WTC11 (cell line): Measurements from ENCODE around the gene PCDH9. TPM values are rescaled to one million over a fixed set of nuclear protein-coding genes. Genes with fewer than 3 reads are reported as not detected.

ENCODE experiments used
- ATAC-seq: fragments of 200-7000 bp; cut with Tn5 transposase; 2 replicates; pipeline ENCODE4 v1.10.0; 2021; ENCODE audit warnings: mild to moderate bottlenecking, moderate library complexity
- CTCF ChIA-PET: fragments of 300-600 bp; sonication (Branson Sonifier 250); formaldehyde crosslinking; loops from one replicate; lab custom pipeline; 2021; ENCODE audit warnings: antibody characterized with exemption; lab: Charles Lee
- POLR2A ChIA-PET: fragments of 350-600 bp; sonication (Branson Sonifier 250); formaldehyde crosslinking; loops from one replicate; lab custom pipeline; 2021; ENCODE audit warnings: antibody characterized with exemption; lab: Charles Lee
- DNase-seq: peaks from one replicate; pipeline ENCODE4 v3.0.0; 2021; ENCODE audit warnings: low spot score
- H3K27ac Mint-ChIP-seq: 2 replicates; pipeline ENCODE4 v1.8.0; 2021; ENCODE audit warnings: mixed read lengths
- H3K27me3 Mint-ChIP-seq: 2 replicates; pipeline ENCODE4 v1.8.0; 2021; ENCODE audit warnings: low read depth, mild to moderate bottlenecking, moderate library complexity, mixed read lengths
- H3K36me3 Mint-ChIP-seq: 2 replicates; pipeline ENCODE4 v1.8.0; 2021; ENCODE audit warnings: mixed read lengths
- H3K4me1 Mint-ChIP-seq: 2 replicates; pipeline ENCODE4 v1.8.0; 2022; ENCODE audit warnings: mixed read lengths
- H3K4me3 Mint-ChIP-seq: 2 replicates; pipeline ENCODE4 v1.8.0; 2021; ENCODE audit warnings: mild to moderate bottlenecking, moderate library complexity, mixed read lengths
- H3K9me3 Mint-ChIP-seq: 2 replicates; pipeline ENCODE4 v1.8.0; 2021; ENCODE audit warnings: mixed read lengths
- EMX1 ChIP-seq: fragments of 250-450 bp; sonication (Bioruptor Pico); IDR thresholded peaks from 2 replicates; pipeline ENCODE4 v1.8.0; 2021; ENCODE audit warnings: mild to moderate bottlenecking
- FOXJ3 ChIP-seq: sonication (generic); formaldehyde crosslinking; IDR thresholded peaks from 2 replicates; pipeline ENCODE4 v1.9.0; 2021; ENCODE audit warnings: missing genetic modification reagents, mild to moderate bottlenecking, borderline replicate concordance
- FOXP1 ChIP-seq: sonication (generic); formaldehyde crosslinking; IDR thresholded peaks from 2 replicates; pipeline ENCODE4 v1.8.0; 2022; ENCODE audit warnings: missing genetic modification reagents, mild to moderate bottlenecking, moderate library complexity, borderline replicate concordance
- KAT7 ChIP-seq: sonication (generic); formaldehyde crosslinking; IDR thresholded peaks from 2 replicates; pipeline ENCODE4 v1.8.1; 2023; ENCODE audit warnings: missing genetic modification reagents, mild to moderate bottlenecking, borderline replicate concordance
- NFATC4 ChIP-seq: fragments of 250-450 bp; sonication (Bioruptor Pico); IDR thresholded peaks from 2 replicates; pipeline ENCODE4 v1.9.0; 2021; ENCODE audit warnings: mild to moderate bottlenecking
- NR1H2 ChIP-seq: sonication (generic); formaldehyde crosslinking; IDR thresholded peaks from 2 replicates; pipeline ENCODE4 v1.9.0; 2021; ENCODE audit warnings: mild to moderate bottlenecking, moderate library complexity, missing genetic modification reagents
- NR3C1 ChIP-seq: sonication (generic); formaldehyde crosslinking; conservative IDR thresholded peaks from 2 replicates; pipeline ENCODE4 v1.8.1; 2023; ENCODE audit warnings: low read depth, mild to moderate bottlenecking, missing genetic modification reagents
- PRRX2 ChIP-seq: fragments of 250-450 bp; sonication (Bioruptor Pico); IDR thresholded peaks from 2 replicates; pipeline ENCODE4 v1.8.0; 2021; ENCODE audit warnings: mild to moderate bottlenecking
- SMAD4 ChIP-seq: sonication (generic); formaldehyde crosslinking; IDR thresholded peaks from 2 replicates; pipeline ENCODE4 v1.8.0; 2022; ENCODE audit warnings: mild to moderate bottlenecking, missing genetic modification reagents
- SP1 ChIP-seq: sonication (generic); formaldehyde crosslinking; conservative IDR thresholded peaks from 2 replicates; pipeline ENCODE4 v1.8.1; 2022; ENCODE audit warnings: missing genetic modification reagents
- TP53 ChIP-seq: sonication (generic); formaldehyde crosslinking; IDR thresholded peaks from 2 replicates; pipeline ENCODE4 v1.8.1; 2023; ENCODE audit warnings: mild to moderate bottlenecking, missing genetic modification reagents
- ZBTB21 ChIP-seq: sonication (generic); formaldehyde crosslinking; IDR thresholded peaks from 2 replicates; pipeline ENCODE4 v1.8.1; 2023; ENCODE audit warnings: mild to moderate bottlenecking, missing genetic modification reagents, borderline replicate concordance
- ZNF138 ChIP-seq: sonication (generic); formaldehyde crosslinking; conservative IDR thresholded peaks from 2 replicates; pipeline ENCODE4 v1.8.1; 2022; ENCODE audit warnings: mild to moderate bottlenecking, moderate library complexity, missing genetic modification reagents
- ZNF232 ChIP-seq: sonication (generic); formaldehyde crosslinking; IDR thresholded peaks from 2 replicates; pipeline ENCODE4 v1.8.0; 2022; ENCODE audit warnings: mild to moderate bottlenecking, missing genetic modification reagents
- total RNA-seq: library from RNA; stranded (reverse); gene quantifications from 3 replicates; pipeline ENCODE4 v1.2.3, GENCODE V29; 2021
- TF ChIP-seq, protein P1 (sequence below): sonication (generic); formaldehyde crosslinking; IDR thresholded peaks from 2 replicates; pipeline ENCODE4 v1.8.0; 2022; ENCODE audit warnings: mild to moderate bottlenecking, missing genetic modification reagents
- TF ChIP-seq, protein P2 (sequence below): sonication (generic); formaldehyde crosslinking; IDR thresholded peaks from 2 replicates; pipeline ENCODE4 v1.8.0; 2023; ENCODE audit warnings: missing genetic modification reagents
- TF ChIP-seq, protein P3 (sequence below): sonication (generic); formaldehyde crosslinking; conservative IDR thresholded peaks from 2 replicates; pipeline ENCODE4 v1.8.1; 2023; ENCODE audit warnings: mild to moderate bottlenecking, low read depth, missing genetic modification reagents, moderate library complexity
- TF ChIP-seq, protein P4 (sequence below): sonication (generic); formaldehyde crosslinking; IDR thresholded peaks from 2 replicates; pipeline ENCODE4 v1.8.1; 2022; ENCODE audit warnings: mild to moderate bottlenecking, moderate library complexity, missing genetic modification reagents
- TF ChIP-seq, protein P5 (sequence below): sonication (generic); formaldehyde crosslinking; IDR thresholded peaks from 2 replicates; pipeline ENCODE4 v1.8.1; 2023; ENCODE audit warnings: mild to moderate bottlenecking, missing genetic modification reagents
- TF ChIP-seq, protein P6 (sequence below): fragments of 250-450 bp; sonication (Bioruptor Pico); IDR thresholded peaks from 2 replicates; pipeline ENCODE4 v2.1.2; 2022; ENCODE audit warnings: mild to moderate bottlenecking, moderate library complexity
- TF ChIP-seq, protein P7 (sequence below): sonication (generic); formaldehyde crosslinking; IDR thresholded peaks from 2 replicates; pipeline ENCODE4 v1.8.0; 2022; ENCODE audit warnings: mild to moderate bottlenecking, missing genetic modification reagents
- TF ChIP-seq, protein P8 (sequence below): fragments of 250-450 bp; sonication (Bioruptor Pico); IDR thresholded peaks from 2 replicates; pipeline ENCODE4 v1.9.0; 2021; ENCODE audit warnings: moderate library complexity, mild to moderate bottlenecking, inconsistent platforms, borderline replicate concordance
- TF ChIP-seq, protein P9 (sequence below): sonication (generic); formaldehyde crosslinking; IDR thresholded peaks from 2 replicates; pipeline ENCODE4 v1.8.1; 2023; ENCODE audit warnings: mild to moderate bottlenecking, missing genetic modification reagents, moderate library complexity
- TF ChIP-seq, protein P10 (sequence below): sonication (generic); formaldehyde crosslinking; IDR thresholded peaks from 2 replicates; pipeline ENCODE4 v1.8.1; 2023; ENCODE audit warnings: mild to moderate bottlenecking, missing genetic modification reagents

Gene PCDH9
- total RNA-seq, 1 experiment from 2014 or later = 0.48 TPM

DNA sequence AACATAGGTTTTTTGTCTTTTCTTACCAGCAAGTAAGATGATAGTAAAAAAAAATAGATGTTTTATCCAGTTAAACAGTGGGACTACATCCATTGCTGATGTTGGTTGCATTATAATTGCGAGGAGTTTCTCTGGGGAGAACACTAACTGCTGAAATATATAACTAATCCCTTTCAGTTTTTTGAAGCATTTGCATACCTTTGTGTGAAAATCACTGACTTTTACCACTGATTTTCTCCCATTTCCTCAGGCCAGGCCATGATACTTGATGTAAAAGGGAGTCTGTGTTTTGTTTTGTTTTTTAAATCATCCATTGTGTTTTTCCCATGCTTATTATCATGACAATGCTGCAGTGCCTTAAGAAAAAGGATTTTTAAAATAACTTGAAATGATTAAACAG is 699.5 kb downstream of the PCDH9 start (continued):
- TF ChIP-seq, protein P1, sequence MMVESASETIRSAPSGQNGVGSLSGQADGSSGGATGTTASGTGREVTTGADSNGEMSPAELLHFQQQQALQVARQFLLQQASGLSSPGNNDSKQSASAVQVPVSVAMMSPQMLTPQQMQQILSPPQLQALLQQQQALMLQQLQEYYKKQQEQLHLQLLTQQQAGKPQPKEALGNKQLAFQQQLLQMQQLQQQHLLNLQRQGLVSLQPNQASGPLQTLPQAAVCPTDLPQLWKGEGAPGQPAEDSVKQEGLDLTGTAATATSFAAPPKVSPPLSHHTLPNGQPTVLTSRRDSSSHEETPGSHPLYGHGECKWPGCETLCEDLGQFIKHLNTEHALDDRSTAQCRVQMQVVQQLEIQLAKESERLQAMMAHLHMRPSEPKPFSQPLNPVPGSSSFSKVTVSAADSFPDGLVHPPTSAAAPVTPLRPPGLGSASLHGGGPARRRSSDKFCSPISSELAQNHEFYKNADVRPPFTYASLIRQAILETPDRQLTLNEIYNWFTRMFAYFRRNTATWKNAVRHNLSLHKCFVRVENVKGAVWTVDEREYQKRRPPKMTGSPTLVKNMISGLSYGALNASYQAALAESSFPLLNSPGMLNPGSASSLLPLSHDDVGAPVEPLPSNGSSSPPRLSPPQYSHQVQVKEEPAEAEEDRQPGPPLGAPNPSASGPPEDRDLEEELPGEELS = no peak
- TF ChIP-seq ZNF232 (no peak), SMAD4 (CRISPR knock-in tag) (no peak), ZBTB21 (CRISPR knock-in tag) (no peak), FOXJ3 (no peak), SP1 (CRISPR knock-in tag) (no peak), EMX1 (CRISPR knock-in tag) (no peak), NR3C1 (CRISPR knock-in tag) (no peak), NFATC4 (CRISPR knock-in tag) (no peak), TP53 (CRISPR knock-in tag) (no peak)
- TF ChIP-seq, protein P2, sequence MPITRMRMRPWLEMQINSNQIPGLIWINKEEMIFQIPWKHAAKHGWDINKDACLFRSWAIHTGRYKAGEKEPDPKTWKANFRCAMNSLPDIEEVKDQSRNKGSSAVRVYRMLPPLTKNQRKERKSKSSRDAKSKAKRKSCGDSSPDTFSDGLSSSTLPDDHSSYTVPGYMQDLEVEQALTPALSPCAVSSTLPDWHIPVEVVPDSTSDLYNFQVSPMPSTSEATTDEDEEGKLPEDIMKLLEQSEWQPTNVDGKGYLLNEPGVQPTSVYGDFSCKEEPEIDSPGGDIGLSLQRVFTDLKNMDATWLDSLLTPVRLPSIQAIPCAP (CRISPR knock-in tag) = no peak

DNA sequence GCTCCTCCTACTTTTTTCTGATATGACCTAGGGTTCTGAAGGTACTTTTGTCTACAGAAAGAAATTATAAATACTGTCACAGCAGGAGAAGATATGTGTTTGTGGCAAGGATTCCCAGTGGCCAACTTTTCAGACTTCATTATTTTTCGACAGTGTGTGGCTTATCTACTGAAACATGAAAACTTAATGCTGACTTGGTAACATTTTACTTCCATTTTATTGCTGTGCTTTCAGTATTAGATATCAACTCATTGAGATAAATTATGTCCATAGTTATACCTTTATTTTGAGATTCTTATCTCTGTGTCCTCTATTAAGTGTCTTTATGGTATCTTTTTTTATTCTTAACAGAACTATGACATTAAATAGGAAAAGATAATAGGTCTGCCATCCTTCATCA is 700.0 kb downstream of the PCDH9 start:
- H3K4me1 Mint-ChIP-seq = peaks cover 63% of the 10 kb centered on the region
- ChIA-PET POLR2A (no interaction called here), CTCF (no interaction called here)
- ATAC-seq (no peak), DNase-seq (no peak)
- H3K36me3 Mint-ChIP-seq = no peaks in the 10 kb centered on the region
- H3K27me3 Mint-ChIP-seq = no peaks in the 10 kb centered on the region
- no peaks in the 10 kb centered on the region for H3K9me3 Mint-ChIP-seq
- H3K27ac Mint-ChIP-seq = peak overlapping the region; percentile 30; the same call in 1 of the 2 replicates
- no peak overlapping the region for H3K4me3 Mint-ChIP-seq
- TF ChIP-seq NR1H2 (CRISPR knock-in tag) = no peak
- TF ChIP-seq, protein P3, sequence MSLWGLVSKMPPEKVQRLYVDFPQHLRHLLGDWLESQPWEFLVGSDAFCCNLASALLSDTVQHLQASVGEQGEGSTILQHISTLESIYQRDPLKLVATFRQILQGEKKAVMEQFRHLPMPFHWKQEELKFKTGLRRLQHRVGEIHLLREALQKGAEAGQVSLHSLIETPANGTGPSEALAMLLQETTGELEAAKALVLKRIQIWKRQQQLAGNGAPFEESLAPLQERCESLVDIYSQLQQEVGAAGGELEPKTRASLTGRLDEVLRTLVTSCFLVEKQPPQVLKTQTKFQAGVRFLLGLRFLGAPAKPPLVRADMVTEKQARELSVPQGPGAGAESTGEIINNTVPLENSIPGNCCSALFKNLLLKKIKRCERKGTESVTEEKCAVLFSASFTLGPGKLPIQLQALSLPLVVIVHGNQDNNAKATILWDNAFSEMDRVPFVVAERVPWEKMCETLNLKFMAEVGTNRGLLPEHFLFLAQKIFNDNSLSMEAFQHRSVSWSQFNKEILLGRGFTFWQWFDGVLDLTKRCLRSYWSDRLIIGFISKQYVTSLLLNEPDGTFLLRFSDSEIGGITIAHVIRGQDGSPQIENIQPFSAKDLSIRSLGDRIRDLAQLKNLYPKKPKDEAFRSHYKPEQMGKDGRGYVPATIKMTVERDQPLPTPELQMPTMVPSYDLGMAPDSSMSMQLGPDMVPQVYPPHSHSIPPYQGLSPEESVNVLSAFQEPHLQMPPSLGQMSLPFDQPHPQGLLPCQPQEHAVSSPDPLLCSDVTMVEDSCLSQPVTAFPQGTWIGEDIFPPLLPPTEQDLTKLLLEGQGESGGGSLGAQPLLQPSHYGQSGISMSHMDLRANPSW (CRISPR knock-in tag) = no peak
- TF ChIP-seq, protein P4, sequence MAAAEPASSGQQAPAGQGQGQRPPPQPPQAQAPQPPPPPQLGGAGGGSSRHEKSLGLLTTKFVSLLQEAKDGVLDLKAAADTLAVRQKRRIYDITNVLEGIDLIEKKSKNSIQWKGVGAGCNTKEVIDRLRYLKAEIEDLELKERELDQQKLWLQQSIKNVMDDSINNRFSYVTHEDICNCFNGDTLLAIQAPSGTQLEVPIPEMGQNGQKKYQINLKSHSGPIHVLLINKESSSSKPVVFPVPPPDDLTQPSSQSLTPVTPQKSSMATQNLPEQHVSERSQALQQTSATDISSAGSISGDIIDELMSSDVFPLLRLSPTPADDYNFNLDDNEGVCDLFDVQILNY (CRISPR knock-in tag) = no peak
- TF ChIP-seq, protein P5, sequence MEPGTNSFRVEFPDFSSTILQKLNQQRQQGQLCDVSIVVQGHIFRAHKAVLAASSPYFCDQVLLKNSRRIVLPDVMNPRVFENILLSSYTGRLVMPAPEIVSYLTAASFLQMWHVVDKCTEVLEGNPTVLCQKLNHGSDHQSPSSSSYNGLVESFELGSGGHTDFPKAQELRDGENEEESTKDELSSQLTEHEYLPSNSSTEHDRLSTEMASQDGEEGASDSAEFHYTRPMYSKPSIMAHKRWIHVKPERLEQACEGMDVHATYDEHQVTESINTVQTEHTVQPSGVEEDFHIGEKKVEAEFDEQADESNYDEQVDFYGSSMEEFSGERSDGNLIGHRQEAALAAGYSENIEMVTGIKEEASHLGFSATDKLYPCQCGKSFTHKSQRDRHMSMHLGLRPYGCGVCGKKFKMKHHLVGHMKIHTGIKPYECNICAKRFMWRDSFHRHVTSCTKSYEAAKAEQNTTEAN = no peak
- TF ChIP-seq, protein P6, sequence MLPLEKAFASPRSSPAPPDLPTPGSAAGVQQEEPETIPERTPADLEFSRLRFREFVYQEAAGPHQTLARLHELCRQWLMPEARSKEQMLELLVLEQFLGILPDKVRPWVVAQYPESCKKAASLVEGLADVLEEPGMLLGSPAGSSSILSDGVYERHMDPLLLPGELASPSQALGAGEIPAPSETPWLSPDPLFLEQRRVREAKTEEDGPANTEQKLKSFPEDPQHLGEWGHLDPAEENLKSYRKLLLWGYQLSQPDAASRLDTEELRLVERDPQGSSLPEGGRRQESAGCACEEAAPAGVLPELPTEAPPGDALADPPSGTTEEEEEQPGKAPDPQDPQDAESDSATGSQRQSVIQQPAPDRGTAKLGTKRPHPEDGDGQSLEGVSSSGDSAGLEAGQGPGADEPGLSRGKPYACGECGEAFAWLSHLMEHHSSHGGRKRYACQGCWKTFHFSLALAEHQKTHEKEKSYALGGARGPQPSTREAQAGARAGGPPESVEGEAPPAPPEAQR (CRISPR knock-in tag) = no peak
- TF ChIP-seq, protein P7, sequence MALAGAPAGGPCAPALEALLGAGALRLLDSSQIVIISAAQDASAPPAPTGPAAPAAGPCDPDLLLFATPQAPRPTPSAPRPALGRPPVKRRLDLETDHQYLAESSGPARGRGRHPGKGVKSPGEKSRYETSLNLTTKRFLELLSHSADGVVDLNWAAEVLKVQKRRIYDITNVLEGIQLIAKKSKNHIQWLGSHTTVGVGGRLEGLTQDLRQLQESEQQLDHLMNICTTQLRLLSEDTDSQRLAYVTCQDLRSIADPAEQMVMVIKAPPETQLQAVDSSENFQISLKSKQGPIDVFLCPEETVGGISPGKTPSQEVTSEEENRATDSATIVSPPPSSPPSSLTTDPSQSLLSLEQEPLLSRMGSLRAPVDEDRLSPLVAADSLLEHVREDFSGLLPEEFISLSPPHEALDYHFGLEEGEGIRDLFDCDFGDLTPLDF = no peak
- TF ChIP-seq FOXP1 (CRISPR knock-in tag) = no peak
- TF ChIP-seq, protein P8, sequence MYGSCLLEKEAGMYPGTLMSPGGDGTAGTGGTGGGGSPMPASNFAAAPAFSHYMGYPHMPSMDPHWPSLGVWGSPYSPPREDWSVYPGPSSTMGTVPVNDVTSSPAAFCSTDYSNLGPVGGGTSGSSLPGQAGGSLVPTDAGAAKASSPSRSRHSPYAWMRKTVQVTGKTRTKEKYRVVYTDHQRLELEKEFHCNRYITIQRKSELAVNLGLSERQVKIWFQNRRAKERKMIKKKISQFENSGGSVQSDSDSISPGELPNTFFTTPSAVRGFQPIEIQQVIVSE = no peak
- no peak for TF ChIP-seq ZNF138
- TF ChIP-seq, protein P9, sequence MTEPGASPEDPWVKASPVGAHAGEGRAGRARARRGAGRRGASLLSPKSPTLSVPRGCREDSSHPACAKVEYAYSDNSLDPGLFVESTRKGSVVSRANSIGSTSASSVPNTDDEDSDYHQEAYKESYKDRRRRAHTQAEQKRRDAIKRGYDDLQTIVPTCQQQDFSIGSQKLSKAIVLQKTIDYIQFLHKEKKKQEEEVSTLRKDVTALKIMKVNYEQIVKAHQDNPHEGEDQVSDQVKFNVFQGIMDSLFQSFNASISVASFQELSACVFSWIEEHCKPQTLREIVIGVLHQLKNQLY (CRISPR knock-in tag) = no peak
- no peak for TF ChIP-seq PRRX2 (CRISPR knock-in tag)
- TF ChIP-seq ZBTB21 (CRISPR knock-in tag) = no peak
- no peak for TF ChIP-seq KAT7 (CRISPR knock-in tag)
- TF ChIP-seq, protein P10, sequence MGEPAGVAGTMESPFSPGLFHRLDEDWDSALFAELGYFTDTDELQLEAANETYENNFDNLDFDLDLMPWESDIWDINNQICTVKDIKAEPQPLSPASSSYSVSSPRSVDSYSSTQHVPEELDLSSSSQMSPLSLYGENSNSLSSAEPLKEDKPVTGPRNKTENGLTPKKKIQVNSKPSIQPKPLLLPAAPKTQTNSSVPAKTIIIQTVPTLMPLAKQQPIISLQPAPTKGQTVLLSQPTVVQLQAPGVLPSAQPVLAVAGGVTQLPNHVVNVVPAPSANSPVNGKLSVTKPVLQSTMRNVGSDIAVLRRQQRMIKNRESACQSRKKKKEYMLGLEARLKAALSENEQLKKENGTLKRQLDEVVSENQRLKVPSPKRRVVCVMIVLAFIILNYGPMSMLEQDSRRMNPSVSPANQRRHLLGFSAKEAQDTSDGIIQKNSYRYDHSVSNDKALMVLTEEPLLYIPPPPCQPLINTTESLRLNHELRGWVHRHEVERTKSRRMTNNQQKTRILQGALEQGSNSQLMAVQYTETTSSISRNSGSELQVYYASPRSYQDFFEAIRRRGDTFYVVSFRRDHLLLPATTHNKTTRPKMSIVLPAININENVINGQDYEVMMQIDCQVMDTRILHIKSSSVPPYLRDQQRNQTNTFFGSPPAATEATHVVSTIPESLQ = no peak
